Gastrocnemius medialis (tissue), 4 donors: ENCODE data around the gene ZEB2. TPM values are rescaled to one million over a fixed set of nuclear protein-coding genes. Genes with fewer than 3 reads are reported as not detected.

ENCODE experiments used
- ATAC-seq, 2 donors: fragments of 150-250 bp; one replicate each; pipeline ENCODE4 v1.9.1; 2016
- DNase-seq, 2 donors: peaks; one replicate each; pipeline ENCODE4 v3.0.0-alpha.2; 2019
- H3K27ac ChIP-seq, 4 donors: fragments of 200-600 bp; sonication (generic); 1 replicate in 1 of 4; 2 replicates in 3 of 4; pipeline ENCODE4 v1.5.1; 2016 to 2018; ENCODE audit warnings: mild to moderate bottlenecking in 2 of 4, moderate library complexity in 1 of 4
- H3K27me3 ChIP-seq, 3 donors: fragments of 200-600 bp; sonication (generic) in 2 of 3; 1 replicate in 1 of 3; 2 replicates in 2 of 3; pipeline versions ENCODE4 v1.5.1 to v1.6.0; 2016 to 2019; ENCODE audit warnings: mild to moderate bottlenecking in 1 of 3, moderate library complexity in 1 of 3
- H3K36me3 ChIP-seq, 2 donors: fragments of 200-600 bp; sonication (generic) in 1 of 2; one replicate each; pipeline ENCODE4 v1.5.1; 2017 to 2018
- H3K4me1 ChIP-seq, 2 donors: fragments of 200-600 bp; sonication (generic) in 1 of 2; one replicate each; pipeline ENCODE4 v1.5.1; 2016 to 2017; ENCODE audit warnings: mild to moderate bottlenecking in 2 of 2
- H3K4me3 ChIP-seq, 4 donors: fragments of 200-600 bp; sonication (generic) in 3 of 4; 1 replicate in 1 of 4; 2 replicates in 3 of 4; pipeline ENCODE4 v1.5.1; 2016 to 2019; ENCODE audit warnings: mild to moderate bottlenecking in 2 of 4
- H3K9me3 ChIP-seq, 3 donors: fragments of 200-600 bp; sonication (generic) in 2 of 3; 1 replicate in 1 of 3; 2 replicates in 2 of 3; pipeline ENCODE4 v1.5.1; 2016 to 2019
- POLR2A ChIP-seq, 2 donors: fragments of 450-650 bp; IDR thresholded peaks; one replicate each; pipeline ENCODE4 v1.6.1; 2017; ENCODE audit warnings: antibody characterized with exemption in 2 of 2, mild to moderate bottlenecking in 2 of 2, moderate library complexity in 2 of 2
- in situ Hi-C, 4 donors: fragments of 200-750 bp; cut with MboI; loops; one replicate each; pipeline versions ENCODE4 v1.15.0 to v1.8.0; 2017; ENCODE audit warnings: low sequenced_read_pairs in 4 of 4
- intact Hi-C: fragments of 100-400 bp; cut with DNase I; formaldehyde crosslinking; loops from one replicate; pipeline ENCODE4 v1.15.1; 2023; ENCODE audit warnings: low total_unique reads
- total RNA-seq, 4 donors: library from RNA; depleted of rRNA; stranded (reverse); fragments of >200 nt; gene quantifications; one replicate each; pipeline versions ENCODE4 v1.1.0 to v1.2.3, GENCODE V29; 2016
- TF ChIP-seq, protein P1 (sequence below), 5 experiments: fragments of 450-650 bp in 3 of 5; fragments of 200-600 bp in 2 of 5; sonication (generic) in 2 of 5; IDR thresholded peaks in 4 of 5; conservative IDR thresholded peaks in 1 of 5; 1 replicate in 4 of 5; 2 replicates in 1 of 5; pipeline ENCODE4 v1.5.1; 2016 to 2019; ENCODE audit warnings: antibody characterized with exemption in 5 of 5, mild to moderate bottlenecking in 3 of 5, moderate library complexity in 3 of 5

The ZEB2 gene
- total RNA-seq, 4 donors from 2014 or later = 21.2 to 27.6 (median 22.9) TPM

GRCh38 chr2:144343145-144343544 lies 176.8 kb downstream of the ZEB2 start:
- no peaks in the 10 kb centered on the region for H3K36me3 ChIP-seq
- H3K27ac ChIP-seq = no peak overlapping the region
- H3K9me3 ChIP-seq = no peaks in the 10 kb centered on the region
- no peak overlapping the region for H3K4me3 ChIP-seq
- TF ChIP-seq POLR2A (IDR thresholded peaks at IDR 0.05) = no peak
- TF ChIP-seq, protein P1, sequence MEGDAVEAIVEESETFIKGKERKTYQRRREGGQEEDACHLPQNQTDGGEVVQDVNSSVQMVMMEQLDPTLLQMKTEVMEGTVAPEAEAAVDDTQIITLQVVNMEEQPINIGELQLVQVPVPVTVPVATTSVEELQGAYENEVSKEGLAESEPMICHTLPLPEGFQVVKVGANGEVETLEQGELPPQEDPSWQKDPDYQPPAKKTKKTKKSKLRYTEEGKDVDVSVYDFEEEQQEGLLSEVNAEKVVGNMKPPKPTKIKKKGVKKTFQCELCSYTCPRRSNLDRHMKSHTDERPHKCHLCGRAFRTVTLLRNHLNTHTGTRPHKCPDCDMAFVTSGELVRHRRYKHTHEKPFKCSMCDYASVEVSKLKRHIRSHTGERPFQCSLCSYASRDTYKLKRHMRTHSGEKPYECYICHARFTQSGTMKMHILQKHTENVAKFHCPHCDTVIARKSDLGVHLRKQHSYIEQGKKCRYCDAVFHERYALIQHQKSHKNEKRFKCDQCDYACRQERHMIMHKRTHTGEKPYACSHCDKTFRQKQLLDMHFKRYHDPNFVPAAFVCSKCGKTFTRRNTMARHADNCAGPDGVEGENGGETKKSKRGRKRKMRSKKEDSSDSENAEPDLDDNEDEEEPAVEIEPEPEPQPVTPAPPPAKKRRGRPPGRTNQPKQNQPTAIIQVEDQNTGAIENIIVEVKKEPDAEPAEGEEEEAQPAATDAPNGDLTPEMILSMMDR (IDR thresholded peaks at IDR 0.05 in 4 of 5, conservative IDR thresholded peaks at IDR 0.05 in 1 of 5) = no peak
- DNase-seq = no peak
- H3K4me1 ChIP-seq = no peaks in the 10 kb centered on the region
- H3K27me3 ChIP-seq = no peaks in the 10 kb centered on the region
- ATAC-seq = no peak
- intact Hi-C loops (no loop called here), in situ Hi-C loops (loop anchor here in 2 of 4 donors (25.0 kb wide), 1 partner anchor 169 kb away; the partner anchor contains the start of gene ZEB2 (in 2 of the 2))

DNA sequence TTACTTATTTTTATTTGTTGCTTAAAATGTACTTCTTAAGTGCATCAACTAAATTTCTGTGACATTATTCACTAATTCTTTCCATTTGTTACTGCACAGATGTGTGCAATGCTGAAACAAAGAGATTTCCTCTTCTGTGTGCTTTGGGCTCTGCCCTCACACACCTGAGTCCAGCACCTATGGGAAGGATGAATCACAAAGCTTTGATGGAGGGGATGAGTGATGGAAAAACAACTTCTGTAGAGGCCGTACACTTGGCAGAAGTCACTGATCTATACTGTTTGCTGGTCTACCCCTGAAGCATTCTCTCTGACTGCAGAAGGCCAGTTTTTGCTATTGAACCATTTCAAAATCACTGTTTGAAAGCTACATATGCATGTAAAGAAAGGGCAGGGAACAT lies 178.4 kb downstream of the ZEB2 start:
- H3K27ac ChIP-seq = no peak overlapping the region
- H3K36me3 ChIP-seq = no peaks in the 10 kb centered on the region
- in situ Hi-C loops (loop anchor here in 2 of 4 donors (25.0 kb wide), 1 partner anchor 171 kb away; the partner anchor contains the start of gene ZEB2 (in 2 of the 2)), intact Hi-C loops (no loop called here)
- no peak overlapping the region for H3K4me3 ChIP-seq
- no peaks in the 10 kb centered on the region for H3K9me3 ChIP-seq
- no peak for DNase-seq
- TF ChIP-seq, protein P1 (IDR thresholded peaks at IDR 0.05 in 4 of 5, conservative IDR thresholded peaks at IDR 0.05 in 1 of 5) = no peak
- no peak for TF ChIP-seq POLR2A (IDR thresholded peaks at IDR 0.05)
- no peaks in the 10 kb centered on the region for H3K4me1 ChIP-seq
- no peaks in the 10 kb centered on the region for H3K27me3 ChIP-seq
- no peak for ATAC-seq

DNA sequence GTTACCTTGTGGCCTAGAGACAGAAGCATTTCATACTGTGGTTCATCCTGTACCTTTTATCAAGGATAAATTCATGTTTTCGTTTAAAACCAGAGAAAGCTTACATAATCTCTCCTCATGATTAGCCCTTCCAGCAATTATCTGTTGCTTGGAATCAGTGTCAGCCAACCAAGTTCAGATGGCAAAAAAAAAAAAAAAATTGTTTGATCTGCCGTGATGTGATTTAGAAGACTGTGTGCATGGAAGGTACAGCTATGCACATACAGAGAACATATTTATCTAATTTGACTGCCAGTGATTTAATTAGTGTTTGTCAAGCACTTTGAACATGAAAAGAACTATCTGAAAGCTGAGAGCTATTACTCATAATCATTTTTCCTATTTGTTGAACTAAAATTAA lies 180.9 kb downstream of the ZEB2 start:
- no peaks in the 10 kb centered on the region for H3K36me3 ChIP-seq
- no peaks in the 10 kb centered on the region for H3K27me3 ChIP-seq
- H3K4me3 ChIP-seq = no peak overlapping the region
- no peak overlapping the region for H3K27ac ChIP-seq
- intact Hi-C loops = no loop called here
- no peaks in the 10 kb centered on the region for H3K9me3 ChIP-seq
- H3K4me1 ChIP-seq = no peaks in the 10 kb centered on the region
- no peak for DNase-seq
- TF ChIP-seq, protein P1 (IDR thresholded peaks at IDR 0.05 in 4 of 5, conservative IDR thresholded peaks at IDR 0.05 in 1 of 5) = no peak
- no peak for TF ChIP-seq POLR2A (IDR thresholded peaks at IDR 0.05)
- in situ Hi-C loops = loop anchor here in 3 of 4 donors (10.0 to 25.0 kb wide), 2 partner anchors 56 to 173 kb away; partner anchors contain the start of gene ZEB2 (in 2 of the 3)
- ATAC-seq = no peak

GRCh38 chr2:144334551-144334950 lies 185.4 kb downstream of the ZEB2 start:
- peaks cover 12 to 17% of the 10 kb centered on the region in 2 donors for H3K4me1 ChIP-seq
- H3K4me3 ChIP-seq = no peak overlapping the region
- no peak overlapping the region for H3K27ac ChIP-seq
- no peaks in the 10 kb centered on the region for H3K27me3 ChIP-seq
- H3K9me3 ChIP-seq = no peaks in the 10 kb centered on the region
- TF ChIP-seq, protein P1 (IDR thresholded peaks at IDR 0.05 in 4 of 5, conservative IDR thresholded peaks at IDR 0.05 in 1 of 5) = no peak
- no peak for TF ChIP-seq POLR2A (IDR thresholded peaks at IDR 0.05)
- DNase-seq (no peak), ATAC-seq (no peak)
- in situ Hi-C loops = loop anchor here in 3 of 4 donors (10.0 to 25.0 kb wide), 2 partner anchors 60 to 178 kb away; partner anchors contain the start of gene ZEB2 (in 2 of the 3)
- H3K36me3 ChIP-seq = no peaks in the 10 kb centered on the region
- intact Hi-C loops = loop anchor here (5.0 kb wide), 2 partner anchors 68 to 118 kb away; no protein-coding TSS in a partner anchor
